Fibroblast of lung (primary cell): ENCODE measurements around the gene BCAS3.

ENCODE experiments used
- CTCF ChIP-seq, 2 donors: IDR thresholded peaks in 1 of 2; conservative IDR thresholded peaks in 1 of 2; 1 replicate in 1 of 2; 2 replicates in 1 of 2; pipeline ENCODE4 v1.5.1; 2011 to 2012; ENCODE audit warnings: low read length in 2 of 2, control low read depth in 1 of 2, inconsistent platforms in 1 of 2, low read depth in 1 of 2, mild to moderate bottlenecking in 1 of 2
- EZH2 ChIP-seq: IDR thresholded peaks from 2 replicates; pipeline ENCODE4 v1.5.1; 2012; ENCODE audit warnings: low read length, control low read depth, mild to moderate bottlenecking; ENCODE audit errors: missing control alignments

GRCh38 chr17:61379457-61380216, 702.0 kb downstream of the BCAS3 start:
- TF ChIP-seq CTCF (conservative IDR thresholded peaks at IDR 0.05 in 1 of 2, IDR thresholded peaks at IDR 0.05 in 1 of 2; ENCODE audit: low read depth in 1 of 2, low read length in 2 of 2), result no peak
- no peak for TF ChIP-seq EZH2
